Measurements from ENCODE around the gene B9D1.
"Not testable (repeated sequence)": the region's sequence is repeated elsewhere in the genome, so short reads cannot be mapped to it uniquely, and the experiment has no call there.

Gene B9D1

GRCh38 chr17:19357351-19357750 is 5.2 kb downstream of the B9D1 start:
- no peak for DNase-seq

GRCh38 chr17:19354748-19355147 is 7.8 kb downstream of the B9D1 start:
- no peak for DNase-seq

- DNase-seq, result not testable (repeated sequence)
These were observed 9.1 kb downstream of the B9D1 start for GRCh38 chr17:19353401-19353800.

- DNase-seq, result no peak
These were observed 13.7 kb downstream of the B9D1 start for GRCh38 chr17:19348806-19349205.

- DNase-seq, result no peak
These were observed 14.4 kb downstream of the B9D1 start for GRCh38 chr17:19348081-19348650.

- DNase-seq, result no peak
These were observed 15.0 kb downstream of the B9D1 start for GRCh38 chr17:19347323-19348080.

GRCh38 chr17:19346351-19347255 is 15.9 kb downstream of the B9D1 start:
- no peak for DNase-seq

GRCh38 chr17:19345486-19346350 is 16.8 kb downstream of the B9D1 start:
- no peak for DNase-seq

GRCh38 chr17:19345067-19345460 is 17.5 kb downstream of the B9D1 start:
- no peak for DNase-seq

- no peak for DNase-seq
These were observed 18.0 kb downstream of the B9D1 start for GRCh38 chr17:19344311-19345066.

- DNase-seq, result no peak
These were observed 18.8 kb downstream of the B9D1 start for GRCh38 chr17:19343671-19344151.

GRCh38 chr17:19343256-19343630 is 19.3 kb downstream of the B9D1 start:
- DNase-seq, result no peak

GRCh38 chr17:19342611-19343255 is 19.8 kb downstream of the B9D1 start:
- no peak for DNase-seq

- DNase-seq, result no peak
These were observed 20.6 kb downstream of the B9D1 start for GRCh38 chr17:19341641-19342610.

- DNase-seq, result no peak
These were observed 21.3 kb downstream of the B9D1 start for GRCh38 chr17:19341211-19341631.

- no peak for DNase-seq
These were observed 23.1 kb downstream of the B9D1 start for GRCh38 chr17:19339341-19339815.

- DNase-seq, result no peak
These were observed 24.2 kb downstream of the B9D1 start for GRCh38 chr17:19338031-19338990.

- DNase-seq, result no peak
These were observed 24.9 kb downstream of the B9D1 start for GRCh38 chr17:19337712-19338023.
